HG03139 (cell line): ENCODE data around the gene DYNLL1.
A peak's percentile ranks its signal among the peaks of the same experiment; 100 is the strongest.
"Not testable (repeated sequence)": the region's sequence is repeated elsewhere in the genome, so short reads cannot be mapped to it uniquely, and the experiment has no call there.

ENCODE experiments used
- ATAC-seq: cut with Tn5 transposase; IDR thresholded peaks from one replicate; pipeline ENCODE4 v1.9.1; 2021; ENCODE audit not compliant: unreplicated experiment

DYNLL1 gene

DNA sequence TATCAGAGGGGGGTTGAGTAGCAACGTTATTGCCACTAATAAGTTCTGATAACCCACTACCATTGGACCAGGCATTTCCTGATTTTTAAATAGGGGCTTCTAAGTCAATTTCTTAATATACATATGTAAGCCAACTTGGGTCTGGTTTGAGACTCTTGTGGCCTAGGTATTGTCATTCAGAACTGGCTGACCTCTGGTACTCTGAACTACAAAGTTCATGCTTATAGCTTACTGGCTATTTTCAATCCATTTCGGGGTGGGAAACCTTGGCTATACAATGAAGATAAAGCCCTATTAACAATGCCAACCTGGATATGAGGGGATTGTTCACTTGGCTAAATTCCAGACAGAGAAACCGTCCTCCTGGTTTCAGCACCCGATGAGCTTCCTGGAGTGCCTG lies 8.7 kb downstream of the DYNLL1 start:
- ATAC-seq = no peak

DNA sequence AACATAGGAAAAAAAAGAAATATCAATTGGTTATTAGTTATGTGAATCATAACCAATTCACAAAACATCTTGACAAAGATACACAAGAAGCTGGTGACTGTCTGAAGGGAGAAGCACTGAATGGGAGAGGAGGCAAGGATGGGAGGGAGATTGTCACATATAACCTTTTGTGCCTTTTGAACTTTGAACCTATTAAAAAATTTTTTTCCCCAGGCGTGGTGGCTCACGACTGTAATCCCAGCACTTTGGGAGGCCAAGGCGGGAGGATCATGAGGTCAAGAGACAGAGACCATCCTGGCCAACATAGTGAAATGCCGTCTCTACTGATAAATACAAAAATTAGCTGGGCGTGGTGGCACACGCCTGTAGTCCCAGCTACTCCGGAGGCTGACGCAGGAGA lies 12.6 kb downstream of the DYNLL1 start:
- no peak for ATAC-seq

DNA sequence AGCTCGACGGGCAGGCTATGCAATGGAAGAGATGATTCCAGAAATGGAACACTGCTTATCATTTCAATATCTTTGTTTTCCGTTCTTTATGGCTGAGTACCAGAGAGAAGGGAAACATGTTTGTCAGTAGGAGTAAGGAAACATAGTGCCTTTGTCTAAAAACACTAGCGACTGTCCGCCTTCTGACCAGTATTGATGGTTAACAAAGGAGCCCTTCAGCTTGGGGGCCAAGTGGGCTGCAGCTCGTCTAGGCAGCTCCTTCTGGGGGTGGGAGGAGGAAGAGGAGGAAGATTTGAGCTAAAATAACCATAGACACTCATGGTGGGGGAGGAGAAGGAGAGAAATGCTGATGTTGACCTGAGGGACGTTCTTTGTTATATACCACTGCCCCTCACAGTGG lies 18.1 kb downstream of the DYNLL1 start:
- no peak for ATAC-seq

DNA sequence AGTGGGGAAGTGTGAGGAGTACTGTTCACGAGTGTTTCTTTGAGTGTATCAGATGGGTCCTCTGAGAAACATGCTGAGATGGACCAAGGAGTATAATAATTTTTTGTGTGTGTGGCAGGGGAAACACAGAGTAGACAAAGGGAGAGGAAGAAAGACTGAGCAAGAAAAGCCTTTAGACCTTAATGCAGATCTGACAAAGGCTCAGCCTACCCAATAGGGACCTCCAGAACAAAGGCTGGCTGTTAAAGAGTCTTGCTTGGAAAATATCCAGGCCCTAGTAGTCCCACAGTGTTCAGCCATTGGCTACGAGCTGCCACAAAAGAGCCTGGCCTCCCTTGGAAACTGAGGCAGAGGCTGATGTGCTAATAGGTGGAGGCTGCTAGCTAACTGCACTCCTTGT lies 19.6 kb downstream of the DYNLL1 start:
- no peak for ATAC-seq

- ATAC-seq = not testable (repeated sequence)
Observed at GRCh38 chr12:120519324-120519723, 23.4 kb downstream of the DYNLL1 start.

DNA sequence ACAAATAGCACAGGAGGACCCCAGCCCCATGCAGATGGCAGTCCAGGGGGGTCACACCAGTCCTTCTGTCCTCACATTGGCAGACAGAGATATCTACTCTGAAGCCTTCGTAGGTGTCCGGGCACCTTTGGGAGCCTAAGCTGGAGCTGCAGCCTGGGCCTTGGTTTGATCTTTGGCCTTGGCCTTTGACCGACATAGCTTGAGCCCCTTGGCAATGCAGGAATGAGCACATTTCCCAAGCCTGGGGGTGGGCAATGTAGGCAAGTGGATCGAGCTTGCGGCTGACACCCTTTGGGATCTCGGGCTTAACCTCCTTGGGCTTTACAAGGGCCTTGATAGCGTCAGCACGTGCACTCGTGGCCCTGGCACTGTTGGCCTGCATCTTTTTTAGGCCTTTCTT lies 26.7 kb downstream of the DYNLL1 start:
- no peak for ATAC-seq

- peak; percentile 89 for ATAC-seq
Observed at GRCh38 chr12:120528861-120529525, 33.1 kb downstream of the DYNLL1 start, which contains the start of gene COQ5. COQ5 (minus strand) TSS chr12:120529158; CDS start chr12:120529141, 17 bp downstream.

DNA sequence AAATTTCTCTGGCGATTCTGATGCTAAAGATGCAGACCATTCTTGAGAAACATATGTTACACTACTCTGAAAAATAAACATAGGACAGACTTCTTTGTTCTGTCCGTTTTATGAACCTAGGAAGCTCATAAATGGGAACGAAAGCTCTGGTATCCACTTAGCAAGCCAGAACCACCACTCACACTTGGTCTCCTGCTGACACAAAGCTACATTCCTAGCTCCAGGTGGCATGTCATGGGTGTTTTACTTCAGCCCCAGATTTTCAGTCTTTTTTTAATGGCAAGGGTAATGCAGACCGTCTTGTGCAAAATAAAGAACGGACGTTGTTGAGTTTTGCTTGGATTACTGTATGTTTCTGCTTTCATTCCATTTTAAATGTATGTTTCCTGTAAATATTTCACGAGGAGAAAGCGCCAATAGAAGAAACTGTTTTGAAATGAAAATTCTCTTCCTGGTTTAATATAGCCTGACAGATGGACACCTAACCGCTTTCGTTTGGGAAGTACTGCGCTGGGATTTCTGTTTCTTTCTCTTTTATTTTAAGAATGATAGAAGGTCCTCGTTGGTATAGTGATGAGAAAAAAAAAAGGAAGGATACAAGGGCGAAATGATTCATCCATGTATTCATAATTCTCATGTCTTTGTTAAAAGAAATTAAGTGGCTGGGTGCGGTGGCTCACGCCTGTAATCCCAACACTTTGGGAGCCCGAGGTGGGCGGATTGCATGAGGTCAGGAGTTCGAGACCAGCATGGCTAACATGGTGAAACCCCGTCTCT lies 33.9 kb downstream of the DYNLL1 start:
- no peak for ATAC-seq

GRCh38 chr12:120530418-120530761 lies 34.5 kb downstream of the DYNLL1 start:
- ATAC-seq = not testable (repeated sequence)

GRCh38 chr12:120532701-120533238 lies 36.9 kb downstream of the DYNLL1 start:
- ATAC-seq = no peak

- ATAC-seq = peak; percentile 79
Observed at GRCh38 chr12:120534203-120534702, 38.3 kb downstream of the DYNLL1 start, which contains the start of gene RNF10. RNF10 (plus strand) TSS chr12:120534356; CDS start chr12:120534812, 456 bp downstream.

GRCh38 chr12:120534703-120535655 lies 39.1 kb downstream of the DYNLL1 start:
- ATAC-seq = peak; percentile 22

- no peak for ATAC-seq
Observed at GRCh38 chr12:120536064-120536791, 40.3 kb downstream of the DYNLL1 start.

DNA sequence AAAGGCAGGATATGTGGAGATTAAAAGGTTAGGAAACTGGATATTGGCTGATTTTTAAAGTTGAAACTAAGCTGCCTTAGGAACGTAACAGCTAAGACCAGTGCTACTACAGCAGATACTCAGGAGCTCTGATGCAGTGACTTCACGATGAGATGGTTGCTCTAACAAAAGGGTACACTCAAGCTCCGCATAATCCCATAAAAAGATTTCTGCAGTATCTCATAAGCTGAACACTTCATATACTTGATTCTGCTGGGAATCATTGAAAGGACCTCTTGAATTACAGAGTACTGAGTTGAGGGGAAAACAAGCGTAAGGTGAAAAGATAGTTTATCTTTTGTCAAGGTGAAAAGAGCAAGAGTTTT lies 41.9 kb downstream of the DYNLL1 start:
- no peak for ATAC-seq

DNA sequence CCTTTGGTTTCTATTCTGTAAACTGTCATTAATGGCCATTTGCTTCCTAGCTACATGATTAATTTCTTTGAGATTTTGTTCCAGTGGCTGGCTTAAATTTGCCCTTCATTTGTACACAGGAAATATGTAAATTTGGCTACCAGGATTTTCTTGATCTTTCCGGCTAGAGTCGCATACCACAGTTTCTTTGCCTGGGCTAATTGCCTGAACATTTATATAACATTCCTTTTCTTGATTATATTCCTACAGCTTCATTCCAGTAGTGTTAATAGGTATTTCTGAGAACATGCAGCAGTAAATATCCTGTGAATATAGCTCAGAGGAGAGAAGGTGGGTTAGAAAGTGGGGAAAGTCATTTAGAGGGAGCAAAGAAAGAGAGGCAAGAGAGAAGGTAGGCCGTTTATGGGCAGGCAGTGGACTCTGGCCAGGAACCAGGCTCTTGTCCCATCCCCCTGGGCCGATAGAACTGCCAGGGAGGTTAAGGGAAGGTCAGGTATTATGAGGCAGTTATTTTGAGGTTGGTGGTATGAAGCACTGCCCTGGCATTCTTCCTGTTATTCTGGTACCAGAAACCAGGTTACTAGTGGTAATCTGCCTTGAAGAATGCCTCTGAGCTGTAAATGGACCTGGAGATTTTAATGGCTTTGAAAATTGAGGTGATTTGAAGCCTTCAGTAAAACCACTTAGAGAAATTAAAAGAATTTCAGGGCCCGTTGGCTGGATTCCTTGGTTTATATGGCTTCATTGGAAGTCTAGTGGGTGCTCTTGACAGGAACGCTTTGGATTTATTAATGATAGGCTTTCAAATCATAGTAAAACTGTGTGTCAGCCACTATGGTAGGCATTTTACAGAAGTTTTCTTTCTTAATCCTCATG lies 42.6 kb downstream of the DYNLL1 start:
- no peak for ATAC-seq

GRCh38 chr12:120539303-120539702 lies 43.4 kb downstream of the DYNLL1 start:
- no peak for ATAC-seq

GRCh38 chr12:120540445-120540844 lies 44.5 kb downstream of the DYNLL1 start:
- no peak for ATAC-seq

- ATAC-seq = no peak
Observed at GRCh38 chr12:120542166-120542565, 46.3 kb downstream of the DYNLL1 start.

DNA sequence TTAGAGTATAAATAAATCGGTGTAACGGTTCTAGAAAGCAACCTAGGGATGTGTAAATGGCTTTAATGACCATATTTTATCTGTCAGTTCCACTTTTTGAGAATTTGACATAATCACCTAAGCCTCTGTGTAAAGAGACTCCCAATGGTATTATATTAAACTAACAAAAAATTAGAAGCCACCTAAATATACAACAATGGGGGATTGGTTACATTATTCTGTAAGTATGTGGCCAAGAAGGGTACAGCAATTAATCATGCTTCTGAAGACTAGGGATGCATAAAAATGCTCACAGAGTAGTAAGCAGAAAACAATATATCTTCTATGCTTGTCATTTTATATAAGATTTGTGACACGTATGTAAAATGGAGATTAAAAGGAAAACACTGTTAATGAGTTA lies 48.8 kb downstream of the DYNLL1 start:
- no peak for ATAC-seq
